ENCODE measurements around the gene IL36B.

The IL36B gene

GRCh38 chr2:113050921-113051895 is 1.5 kb downstream of the IL36B start:
- DNase-seq, result no peak

- no peak for DNase-seq
Observed at GRCh38 chr2:113046465-113046864, 6.2 kb downstream of the IL36B start.

- DNase-seq, result no peak
Observed at GRCh38 chr2:113041871-113042270, 10.8 kb downstream of the IL36B start.

- no peak for DNase-seq
Observed at GRCh38 chr2:113039719-113040118, 12.9 kb downstream of the IL36B start.

GRCh38 chr2:113039158-113039557 is 13.5 kb downstream of the IL36B start:
- DNase-seq, result no peak

- no peak for DNase-seq
Observed at GRCh38 chr2:113038291-113038690, 14.4 kb downstream of the IL36B start.

- DNase-seq, result no peak
Observed at GRCh38 chr2:113036763-113037162, 15.9 kb downstream of the IL36B start.

- DNase-seq, result no peak
Observed at GRCh38 chr2:113034016-113034415, 18.7 kb downstream of the IL36B start.

GRCh38 chr2:113032737-113033136 is 19.9 kb downstream of the IL36B start:
- DNase-seq, result no peak

- DNase-seq, result no peak
Observed at GRCh38 chr2:113028112-113028511, 24.6 kb downstream of the IL36B start.

- no peak for DNase-seq
Observed at GRCh38 chr2:113027691-113028090, 25.0 kb downstream of the IL36B start.

GRCh38 chr2:113025737-113026136 is 26.9 kb downstream of the IL36B start:
- DNase-seq, result no peak

- no peak for DNase-seq
Observed at GRCh38 chr2:113024764-113025163, 27.9 kb downstream of the IL36B start.

GRCh38 chr2:113021312-113021711 is 31.4 kb downstream of the IL36B start:
- no peak for DNase-seq

- no peak for DNase-seq
Observed at GRCh38 chr2:113018509-113018908, 34.2 kb downstream of the IL36B start.

- no peak for DNase-seq
Observed at GRCh38 chr2:113015655-113016054, 37.0 kb downstream of the IL36B start.

GRCh38 chr2:113015042-113015441 is 37.6 kb downstream of the IL36B start:
- DNase-seq, result no peak

GRCh38 chr2:113014067-113014466 is 38.6 kb downstream of the IL36B start:
- no peak for DNase-seq

GRCh38 chr2:113013336-113013661 is 39.4 kb downstream of the IL36B start:
- no peak for DNase-seq

- no peak for DNase-seq
Observed at GRCh38 chr2:113012436-113013335, 40.0 kb downstream of the IL36B start.

GRCh38 chr2:113011108-113011507 is 41.6 kb downstream of the IL36B start:
- DNase-seq, result no peak

GRCh38 chr2:113010088-113010487 is 42.6 kb downstream of the IL36B start:
- DNase-seq, result no peak

GRCh38 chr2:113009622-113010021 is 43.0 kb downstream of the IL36B start:
- DNase-seq, result no peak

GRCh38 chr2:113007250-113007649 is 45.4 kb downstream of the IL36B start:
- no peak for DNase-seq

All from NCI-H510A treated with DMSO at 0.1 percent for 48 hours (cell line).